ENCODE measurements around the gene ITSN2.

ITSN2 gene

GRCh38 chr2:24191848-24192247, 168.5 kb downstream of the ITSN2 start:
- CTCF ChIA-PET: interaction anchor here (0.6 to 1.0 kb wide), 2 partner anchors 38 to 108 kb away, joined by 3 read pairs; partner anchors contain the start of gene TP53I3
- POLR2A ChIA-PET (ENCODE audit: low non-redundant PET): no interaction called here
- DNase-seq (ENCODE audit: low spot score): no peak
- TF ChIP-seq, protein P1, sequence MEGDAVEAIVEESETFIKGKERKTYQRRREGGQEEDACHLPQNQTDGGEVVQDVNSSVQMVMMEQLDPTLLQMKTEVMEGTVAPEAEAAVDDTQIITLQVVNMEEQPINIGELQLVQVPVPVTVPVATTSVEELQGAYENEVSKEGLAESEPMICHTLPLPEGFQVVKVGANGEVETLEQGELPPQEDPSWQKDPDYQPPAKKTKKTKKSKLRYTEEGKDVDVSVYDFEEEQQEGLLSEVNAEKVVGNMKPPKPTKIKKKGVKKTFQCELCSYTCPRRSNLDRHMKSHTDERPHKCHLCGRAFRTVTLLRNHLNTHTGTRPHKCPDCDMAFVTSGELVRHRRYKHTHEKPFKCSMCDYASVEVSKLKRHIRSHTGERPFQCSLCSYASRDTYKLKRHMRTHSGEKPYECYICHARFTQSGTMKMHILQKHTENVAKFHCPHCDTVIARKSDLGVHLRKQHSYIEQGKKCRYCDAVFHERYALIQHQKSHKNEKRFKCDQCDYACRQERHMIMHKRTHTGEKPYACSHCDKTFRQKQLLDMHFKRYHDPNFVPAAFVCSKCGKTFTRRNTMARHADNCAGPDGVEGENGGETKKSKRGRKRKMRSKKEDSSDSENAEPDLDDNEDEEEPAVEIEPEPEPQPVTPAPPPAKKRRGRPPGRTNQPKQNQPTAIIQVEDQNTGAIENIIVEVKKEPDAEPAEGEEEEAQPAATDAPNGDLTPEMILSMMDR (conservative IDR thresholded peaks at IDR 0.05; ENCODE audit: low read depth): no peak
- H3K27ac ChIP-seq: no peak overlapping the region

- ChIA-PET CTCF (interaction anchor here (1.0 kb wide), 1 partner anchor 107 kb away, joined by 3 read pairs; the partner anchor contains the start of gene TP53I3), POLR2A (ENCODE audit: low non-redundant PET) (no interaction called here)
- no peak overlapping the region for H3K27ac ChIP-seq
- TF ChIP-seq, protein P1 (conservative IDR thresholded peaks at IDR 0.05; ENCODE audit: low read depth): no peak
- no peak for DNase-seq (ENCODE audit: low spot score)
These were observed 169.2 kb downstream of the ITSN2 start for GRCh38 chr2:24191156-24191555.

DNA sequence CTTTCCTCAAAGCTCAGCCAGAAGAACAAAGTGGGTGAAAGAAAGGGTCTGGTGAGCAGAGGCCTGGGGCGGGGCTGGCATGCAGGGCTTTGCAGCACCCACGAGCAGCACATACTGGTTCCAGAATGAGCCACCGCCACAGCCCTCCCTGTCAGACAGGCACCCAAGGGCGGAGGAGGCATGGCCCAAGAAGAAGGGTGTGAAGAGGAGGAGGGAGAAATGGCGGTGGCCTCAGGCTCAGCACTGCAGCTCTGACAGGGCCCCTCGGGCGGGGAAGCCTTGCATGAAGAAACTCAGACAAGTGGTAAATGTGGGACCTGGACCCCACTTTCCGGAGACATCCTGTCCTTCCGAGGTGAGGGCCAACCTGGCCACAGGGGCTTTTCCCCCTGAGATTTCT, 169.8 kb downstream of the ITSN2 start:
- TF ChIP-seq, protein P1 (conservative IDR thresholded peaks at IDR 0.05; ENCODE audit: low read depth): no peak
- POLR2A ChIA-PET (ENCODE audit: low non-redundant PET): no interaction called here
- DNase-seq (ENCODE audit: low spot score): no peak
- no peak overlapping the region for H3K27ac ChIP-seq
- CTCF ChIA-PET: interaction anchor here (0.6 kb wide), 1 partner anchor 109 kb away, joined by 3 read pairs; no protein-coding TSS in a partner anchor

DNA sequence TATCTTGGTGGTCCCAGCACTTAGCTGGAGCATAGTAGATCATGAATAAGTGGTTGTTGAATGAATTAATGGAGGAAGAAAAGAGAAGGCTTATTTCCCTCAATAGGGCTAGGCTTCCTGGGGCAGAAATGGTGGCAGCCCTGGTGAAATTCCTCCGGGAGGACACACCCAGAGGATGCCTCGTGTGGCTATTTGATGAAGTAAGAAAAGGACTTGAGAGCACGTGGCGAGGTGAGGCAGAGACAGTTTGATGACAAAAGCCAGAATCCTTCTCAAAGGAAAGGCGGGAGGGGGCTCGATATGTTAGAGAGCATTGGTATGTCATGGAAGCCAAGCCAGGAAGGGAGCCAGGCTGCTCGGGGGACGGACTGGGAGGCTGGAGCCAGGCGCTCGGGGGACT, 170.8 kb downstream of the ITSN2 start:
- DNase-seq (ENCODE audit: low spot score): no peak
- H3K27ac ChIP-seq: no peak overlapping the region
- CTCF ChIA-PET: no interaction called here
- TF ChIP-seq, protein P1 (conservative IDR thresholded peaks at IDR 0.05; ENCODE audit: low read depth): no peak
- POLR2A ChIA-PET (ENCODE audit: low non-redundant PET): no interaction called here

DNA sequence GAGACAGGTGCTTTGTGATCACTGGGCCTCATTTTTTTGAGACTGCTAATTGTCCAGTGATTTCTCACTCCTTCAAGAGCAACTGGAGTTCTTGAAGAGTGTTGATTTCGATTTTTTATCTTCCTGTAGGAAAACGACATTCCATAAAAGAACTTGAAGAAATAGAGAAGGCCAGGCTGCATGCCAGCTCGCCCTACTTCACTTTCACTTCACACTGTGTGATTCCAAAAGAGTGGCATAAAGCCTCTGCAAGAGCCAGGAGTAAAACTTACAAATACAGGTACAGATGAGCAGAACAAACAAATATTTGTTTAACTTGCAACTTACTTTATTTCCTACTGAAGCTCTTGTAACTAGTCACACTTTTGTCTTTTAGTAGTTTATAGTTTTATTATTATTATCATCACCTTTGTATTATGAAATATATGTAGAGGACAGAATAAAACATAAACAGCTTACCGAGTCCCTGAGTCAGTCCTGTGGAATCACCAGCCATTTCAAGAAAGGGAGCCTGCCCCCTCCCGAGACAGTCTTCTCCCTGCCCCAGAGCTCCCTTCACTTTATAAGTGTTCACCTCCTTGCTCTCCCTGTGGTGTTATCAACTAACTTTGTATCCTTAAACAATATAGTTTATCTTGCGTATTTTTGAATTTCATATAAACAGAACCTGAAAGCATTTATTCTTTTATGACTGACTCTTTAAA, 176.8 kb downstream of the ITSN2 start:
- no peak overlapping the region for H3K27ac ChIP-seq
- DNase-seq (ENCODE audit: low spot score): no peak
- CTCF ChIA-PET: no interaction called here
- TF ChIP-seq, protein P1 (conservative IDR thresholded peaks at IDR 0.05; ENCODE audit: low read depth): no peak
- POLR2A ChIA-PET (ENCODE audit: low non-redundant PET): no interaction called here

- ChIA-PET CTCF (no interaction called here), POLR2A (ENCODE audit: low non-redundant PET) (no interaction called here)
- TF ChIP-seq, protein P1 (conservative IDR thresholded peaks at IDR 0.05; ENCODE audit: low read depth): no peak
- H3K27ac ChIP-seq: no peak overlapping the region
- DNase-seq (ENCODE audit: low spot score): no peak
These were observed 177.8 kb downstream of the ITSN2 start for GRCh38 chr2:24182507-24182906.
